H9 (cell line): ENCODE results near the gene NAA25. TPM values are rescaled to one million over a fixed set of nuclear protein-coding genes. Genes with fewer than 3 reads are reported as not detected.

Source experiments
- DNase-seq: peaks from one replicate; pipeline ENCODE4 v3.0.0-alpha.2; 2017
- H2AFZ ChIP-seq: one replicate; pipeline ENCODE4 v1.6.1; 2013; ENCODE audit warnings: mild to moderate bottlenecking, low read length, control low read depth, moderate library complexity
- H2AK5ac ChIP-seq: 2 replicates; pipeline ENCODE4 v1.6.1; 2013; ENCODE audit warnings: low read length, control low read depth, mixed read lengths; ENCODE audit not compliant: insufficient read length
- H2BK120ac ChIP-seq: one replicate; pipeline ENCODE4 v1.6.1; 2013; ENCODE audit warnings: low read depth, mild to moderate bottlenecking, low read length, control low read depth, inconsistent platforms; ENCODE audit not compliant: poor library complexity, severe bottlenecking
- H2BK12ac ChIP-seq: 2 replicates; pipeline ENCODE4 v1.6.1; 2013; ENCODE audit warnings: low read length, control low read depth, mixed read lengths, low read depth; ENCODE audit not compliant: insufficient read length
- H2BK15ac ChIP-seq: 2 replicates; pipeline ENCODE4 v1.6.1; 2013; ENCODE audit warnings: low read depth, low read length, control low read depth
- H2BK20ac ChIP-seq: one replicate; pipeline ENCODE4 v1.6.1; 2013; ENCODE audit warnings: low read depth, mild to moderate bottlenecking, low read length, control low read depth, inconsistent platforms; ENCODE audit not compliant: poor library complexity, severe bottlenecking
- H2BK5ac ChIP-seq: 2 replicates; pipeline ENCODE4 v1.6.1; 2013; ENCODE audit warnings: low read length, control low read depth, mixed read lengths; ENCODE audit not compliant: insufficient read length
- H3K14ac ChIP-seq: 2 replicates; pipeline ENCODE4 v1.6.1; 2013; ENCODE audit warnings: low read length, control low read depth; ENCODE audit not compliant: insufficient read depth
- H3K18ac ChIP-seq: 2 replicates; pipeline ENCODE4 v1.6.1; 2013; ENCODE audit warnings: low read depth, mild to moderate bottlenecking, mixed read lengths, low read length, control low read depth; ENCODE audit not compliant: insufficient read length
- H3K23ac ChIP-seq: 2 replicates; pipeline ENCODE4 v1.6.1; 2013; ENCODE audit warnings: low read length, control low read depth, mixed read lengths, low read depth; ENCODE audit not compliant: insufficient read length
- H3K23me2 ChIP-seq: 2 replicates; pipeline ENCODE4 v1.6.1; 2013; ENCODE audit warnings: low read depth, mild to moderate bottlenecking, mixed read lengths, low read length, control low read depth; ENCODE audit not compliant: insufficient read length, poor library complexity, severe bottlenecking
- H3K27ac ChIP-seq: 2 replicates; pipeline ENCODE4 v1.5.1; 2013; ENCODE audit warnings: low read length, control low read depth, mixed read lengths, low read depth; ENCODE audit not compliant: insufficient read length
- H3K27me3 ChIP-seq: 2 replicates; pipeline ENCODE4 v1.6.1; 2013; ENCODE audit warnings: low read length, control low read depth, inconsistent platforms; ENCODE audit not compliant: insufficient read depth
- H3K4ac ChIP-seq: 2 replicates; pipeline ENCODE4 v1.6.1; 2013; ENCODE audit warnings: low read depth, mild to moderate bottlenecking, control low read depth, inconsistent platforms, low read length, moderate library complexity
- H3K4me1 ChIP-seq: 2 replicates; pipeline ENCODE4 v1.6.1; 2013; ENCODE audit warnings: low read length, control low read depth, inconsistent platforms; ENCODE audit not compliant: insufficient read depth
- H3K4me2 ChIP-seq: 2 replicates; pipeline ENCODE4 v1.6.1; 2013; ENCODE audit warnings: low read length, control low read depth, mixed read lengths; ENCODE audit not compliant: insufficient read length, insufficient read depth
- H3K56ac ChIP-seq: 2 replicates; pipeline ENCODE4 v1.6.1; 2013; ENCODE audit warnings: low read depth, mild to moderate bottlenecking, mixed read lengths, low read length, control low read depth; ENCODE audit not compliant: insufficient read length
- H3K79me1 ChIP-seq: 2 replicates; pipeline ENCODE4 v1.6.1; 2013; ENCODE audit warnings: low read depth, mild to moderate bottlenecking, moderate library complexity, low read length, control low read depth, inconsistent platforms; ENCODE audit not compliant: insufficient read depth, poor library complexity, severe bottlenecking
- H3K79me2 ChIP-seq: 2 replicates; pipeline ENCODE4 v1.6.1; 2013; ENCODE audit warnings: low read length, control low read depth, inconsistent platforms; ENCODE audit not compliant: insufficient read depth
- H3K9ac ChIP-seq: 2 replicates; pipeline ENCODE4 v1.6.1; 2013; ENCODE audit warnings: low read length, control low read depth, mixed read lengths; ENCODE audit not compliant: insufficient read length; ENCODE audit errors: extremely low read depth
- H3K9me3 ChIP-seq: one replicate; pipeline ENCODE4 v1.6.1; 2013; ENCODE audit warnings: low read depth, low read length, inconsistent platforms; ENCODE audit not compliant: control insufficient read depth
- H3T11ph ChIP-seq: one replicate; pipeline ENCODE4 v1.6.1; 2013; ENCODE audit warnings: mild to moderate bottlenecking, low read length, control low read depth, inconsistent platforms
- H4K20me1 ChIP-seq: one replicate; pipeline ENCODE4 v1.6.1; 2013; ENCODE audit not compliant: control insufficient read depth, insufficient read length, insufficient read depth
- H4K5ac ChIP-seq: 2 replicates; pipeline ENCODE4 v1.6.1; 2013; ENCODE audit warnings: low read depth, mild to moderate bottlenecking, mixed read lengths, low read length, control low read depth; ENCODE audit not compliant: insufficient read length
- H4K8ac ChIP-seq: replicated peaks from 2 replicates; pipeline ENCODE4 v1.6.1; 2013; ENCODE audit warnings: low read length, control low read depth, mixed read lengths, low read depth; ENCODE audit not compliant: insufficient read length
- H4K91ac ChIP-seq: 2 replicates; pipeline ENCODE4 v1.6.1; 2013; ENCODE audit warnings: low read depth, mild to moderate bottlenecking, moderate library complexity, mixed read lengths, low read length, control low read depth; ENCODE audit not compliant: insufficient read length
- H3K27ac Mint-ChIP-seq, 3 experiments: 2 replicates in 2 of 3; 3 replicates in 1 of 3; pipeline ENCODE4 v1.8.0; 2020 to 2021; ENCODE audit warnings: mixed read lengths in 3 of 3, mild to moderate bottlenecking in 1 of 3, moderate library complexity in 1 of 3
- H3K27me3 Mint-ChIP-seq: 2 replicates; pipeline ENCODE4 v1.8.0; 2021; ENCODE audit warnings: low read depth, mild to moderate bottlenecking, moderate library complexity, mixed read lengths
- H3K36me3 Mint-ChIP-seq, 3 experiments: 2 replicates in 2 of 3; 3 replicates in 1 of 3; pipeline ENCODE4 v1.8.0; 2020 to 2021; ENCODE audit warnings: low read depth in 3 of 3, mixed read lengths in 3 of 3; ENCODE audit not compliant: insufficient read depth in 1 of 3
- H3K4me1 Mint-ChIP-seq, 2 experiments: 2 replicates each; pipeline ENCODE4 v1.8.0; 2020; ENCODE audit warnings: mixed read lengths in 2 of 2
- H3K4me3 Mint-ChIP-seq, 2 experiments: 2 replicates in 1 of 2; 3 replicates in 1 of 2; pipeline ENCODE4 v1.8.0; 2020 to 2021; ENCODE audit warnings: mild to moderate bottlenecking in 2 of 2, mixed read lengths in 2 of 2, moderate library complexity in 1 of 2
- H3K9me3 Mint-ChIP-seq, 2 experiments: 2 replicates in 1 of 2; 3 replicates in 1 of 2; pipeline ENCODE4 v1.8.0; 2020; ENCODE audit warnings: mild to moderate bottlenecking in 2 of 2, mixed read lengths in 2 of 2, moderate library complexity in 1 of 2
- WGBS: extraction: QIAGEN DNeasy Blood & Tissue Kit; methylation state at CpG from one replicate; pipeline ENCODE4 v1.1.7; 2013; ENCODE audit warnings: missing lambda C conversion rate, low lambda C conversion rate, mixed read lengths; ENCODE audit not compliant: insufficient read length; ENCODE audit errors: extremely low coverage; 5-methylcytosine and 5-hydroxymethylcytosine counted together
- total RNA-seq: library from RNA; stranded (reverse); gene quantifications from 2 replicates; pipeline ENCODE4 v1.2.1, GENCODE V29; 2021
- TF ChIP-seq, protein P1 (sequence below): fragments of 200-600 bp; sonication (generic); conservative IDR thresholded peaks from 3 replicates; pipeline ENCODE4 v1.8.0; 2021; ENCODE audit warnings: antibody characterized with exemption, mild to moderate bottlenecking

NAA25 gene
- total RNA-seq, 1 experiment from 2014 or later = 57.1 TPM

DNA sequence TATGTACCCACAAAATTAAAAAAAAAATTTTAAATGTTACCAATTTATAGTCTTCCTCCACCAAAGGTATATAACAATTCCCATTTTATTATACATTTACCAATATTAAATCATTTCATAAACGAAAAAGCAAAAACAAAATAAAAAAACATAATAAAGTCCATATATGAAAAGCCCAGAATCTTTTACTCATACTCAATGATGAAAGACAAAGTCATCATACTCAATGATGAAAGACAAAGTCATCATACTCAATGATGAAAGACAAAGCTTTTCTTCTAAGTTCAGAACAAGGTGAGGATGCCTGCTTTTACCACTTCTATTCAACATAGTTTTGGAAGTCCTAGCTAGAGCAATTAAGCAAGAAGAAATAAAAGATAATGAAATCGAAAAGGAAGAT is 123.8 kb downstream of the NAA25 start:
- H3K9me3 ChIP-seq = no peaks in the 10 kb centered on the region
- no peak overlapping the region for H3K4me2 ChIP-seq
- H3K4me1 ChIP-seq = no peaks in the 10 kb centered on the region
- Mint-ChIP-seq H3K27ac (no peak overlapping the region), H3K4me1 (no peaks in the 10 kb centered on the region), H3K27me3 (no peaks in the 10 kb centered on the region), H3K36me3 (peaks cover 0 to 4% (median 3%) of the 10 kb centered on the region in 3 experiments; a peak in 2 of 7 replicates), H3K9me3 (no peaks in the 10 kb centered on the region), H3K4me3 (no peak overlapping the region)
- 100% methylated on average over 1 of the region's 2 CpGs for WGBS
- TF ChIP-seq, protein P1, sequence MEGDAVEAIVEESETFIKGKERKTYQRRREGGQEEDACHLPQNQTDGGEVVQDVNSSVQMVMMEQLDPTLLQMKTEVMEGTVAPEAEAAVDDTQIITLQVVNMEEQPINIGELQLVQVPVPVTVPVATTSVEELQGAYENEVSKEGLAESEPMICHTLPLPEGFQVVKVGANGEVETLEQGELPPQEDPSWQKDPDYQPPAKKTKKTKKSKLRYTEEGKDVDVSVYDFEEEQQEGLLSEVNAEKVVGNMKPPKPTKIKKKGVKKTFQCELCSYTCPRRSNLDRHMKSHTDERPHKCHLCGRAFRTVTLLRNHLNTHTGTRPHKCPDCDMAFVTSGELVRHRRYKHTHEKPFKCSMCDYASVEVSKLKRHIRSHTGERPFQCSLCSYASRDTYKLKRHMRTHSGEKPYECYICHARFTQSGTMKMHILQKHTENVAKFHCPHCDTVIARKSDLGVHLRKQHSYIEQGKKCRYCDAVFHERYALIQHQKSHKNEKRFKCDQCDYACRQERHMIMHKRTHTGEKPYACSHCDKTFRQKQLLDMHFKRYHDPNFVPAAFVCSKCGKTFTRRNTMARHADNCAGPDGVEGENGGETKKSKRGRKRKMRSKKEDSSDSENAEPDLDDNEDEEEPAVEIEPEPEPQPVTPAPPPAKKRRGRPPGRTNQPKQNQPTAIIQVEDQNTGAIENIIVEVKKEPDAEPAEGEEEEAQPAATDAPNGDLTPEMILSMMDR = no peak
- H2BK120ac ChIP-seq = no peak overlapping the region
- no peak overlapping the region for H2BK5ac ChIP-seq
- H3K27ac ChIP-seq = no peak overlapping the region
- H3K23me2 ChIP-seq = no peaks in the 10 kb centered on the region
- no peaks in the 10 kb centered on the region for H3K79me1 ChIP-seq
- H4K20me1 ChIP-seq = no peaks in the 10 kb centered on the region
- no peak overlapping the region for H2AFZ ChIP-seq
- DNase-seq = no peak
- no peak overlapping the region for H3K18ac ChIP-seq
- H2BK15ac ChIP-seq = no peak overlapping the region
- no peaks in the 10 kb centered on the region for H3K27me3 ChIP-seq
- no peak overlapping the region for H3K14ac ChIP-seq
- H2BK20ac ChIP-seq = no peak overlapping the region
- H4K5ac ChIP-seq = no peak overlapping the region
- no peak overlapping the region for H3K9ac ChIP-seq
- H3K56ac ChIP-seq = no peak overlapping the region
- no peak overlapping the region for H3K23ac ChIP-seq
- no peak overlapping the region for H4K8ac ChIP-seq
- H3K4ac ChIP-seq = no peak overlapping the region
- no peak overlapping the region for H4K91ac ChIP-seq
- no peak overlapping the region for H2AK5ac ChIP-seq
- H3T11ph ChIP-seq = no peak overlapping the region
- no peaks in the 10 kb centered on the region for H3K79me2 ChIP-seq
- no peak overlapping the region for H2BK12ac ChIP-seq
